ENCODE measurements around the gene ALOXE3.

The ALOXE3 gene

DNA sequence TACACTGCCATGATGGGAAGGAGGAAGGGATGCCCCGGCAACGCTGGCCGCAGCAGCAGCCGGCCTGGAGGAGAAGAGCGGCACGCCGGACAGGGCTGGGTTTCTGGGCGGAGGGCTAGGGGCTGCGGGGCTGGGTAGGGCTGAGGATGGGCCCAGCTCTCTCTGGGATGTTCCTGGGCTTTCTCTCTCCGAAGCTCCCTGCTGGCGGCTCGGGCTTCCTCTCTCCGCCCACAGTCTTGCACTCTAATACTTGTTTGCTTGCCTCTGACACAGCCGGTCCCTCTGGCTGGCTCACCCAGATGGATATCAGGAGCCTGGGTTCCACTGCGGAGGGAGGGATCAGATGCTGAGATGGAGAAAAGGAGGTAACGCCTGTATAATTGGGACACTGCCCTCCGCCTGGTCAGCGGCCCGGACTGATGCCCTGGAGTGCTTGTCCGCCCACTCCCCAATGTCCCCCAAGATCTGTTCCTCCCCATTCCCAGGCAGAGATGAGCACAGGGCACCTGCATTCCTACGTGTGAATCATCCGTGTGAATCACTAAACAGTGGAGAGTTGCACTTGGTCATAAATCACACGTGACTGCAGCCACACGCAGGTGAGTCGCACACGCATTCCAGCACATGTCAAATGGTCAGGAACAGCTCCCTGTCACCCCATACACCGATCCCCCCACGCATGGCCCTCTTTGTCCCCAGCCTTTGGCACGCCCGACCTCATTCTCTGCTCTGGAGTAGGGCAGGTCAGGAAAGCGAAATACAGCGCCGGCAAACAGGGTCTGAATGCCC, at the start of gene ALOXE3:
TSS of gene ALOXE3 (minus strand) at position 535 of the 789 bp plus-strand sequence. CDS start at position 11, 524 bp downstream.
- DNase-seq = no peak

DNA sequence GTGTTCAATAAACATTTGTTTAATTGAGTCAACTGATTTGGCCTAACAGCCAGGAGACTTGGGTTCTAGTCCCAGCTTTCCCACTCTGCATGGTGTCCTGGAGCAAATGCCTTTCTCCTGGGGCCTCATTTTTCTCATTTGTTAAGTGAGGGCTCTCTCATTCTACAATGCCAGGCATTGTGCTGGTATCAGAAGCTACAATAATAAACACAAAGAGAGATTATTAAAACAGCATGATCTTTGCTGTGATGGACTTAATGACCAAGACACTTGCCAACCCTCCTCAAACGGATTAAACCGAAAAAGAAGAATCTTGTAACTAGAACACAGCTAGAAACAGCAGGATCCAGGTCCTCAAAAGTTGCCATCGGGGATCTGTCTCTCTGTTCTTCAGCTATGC, 49.2 kb upstream of the ALOXE3 start:
- no peak for DNase-seq

DNA sequence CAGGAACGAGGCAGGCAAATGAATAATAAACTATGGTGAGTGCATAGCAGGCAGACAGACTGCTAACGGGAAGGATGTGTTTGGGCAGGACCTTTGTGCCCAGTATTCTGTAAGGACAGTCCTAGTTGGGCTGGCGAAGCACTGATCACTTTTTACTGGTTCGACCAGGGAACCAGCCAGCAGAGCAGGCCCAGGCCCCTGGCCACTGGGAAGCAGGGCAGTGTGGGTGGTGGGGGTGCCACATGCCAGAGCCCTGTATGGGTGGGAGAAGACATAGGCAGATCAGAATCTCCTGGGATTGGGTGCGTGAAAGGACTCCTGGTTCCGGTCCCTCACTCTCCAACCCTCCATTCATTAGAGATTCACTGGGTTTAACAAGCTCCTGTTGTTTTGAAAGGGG, 48.4 kb upstream of the ALOXE3 start:
- DNase-seq = no peak

DNA sequence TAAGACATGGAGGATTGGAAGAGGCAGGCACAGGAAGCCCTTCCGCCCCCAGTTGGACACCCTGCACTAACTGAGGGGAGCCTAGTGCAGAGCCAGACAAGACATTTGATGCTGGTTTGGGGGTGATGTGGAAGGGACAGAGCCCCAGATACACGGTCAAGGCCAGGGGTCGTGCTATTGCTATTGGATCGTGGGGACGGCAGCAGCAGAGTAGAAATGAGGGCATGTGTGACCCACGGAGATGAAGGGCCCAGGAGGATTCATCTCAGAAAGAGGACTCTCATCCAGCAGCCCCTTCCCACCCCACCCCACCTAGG, 46.5 kb upstream of the ALOXE3 start:
- no peak for DNase-seq

DNA sequence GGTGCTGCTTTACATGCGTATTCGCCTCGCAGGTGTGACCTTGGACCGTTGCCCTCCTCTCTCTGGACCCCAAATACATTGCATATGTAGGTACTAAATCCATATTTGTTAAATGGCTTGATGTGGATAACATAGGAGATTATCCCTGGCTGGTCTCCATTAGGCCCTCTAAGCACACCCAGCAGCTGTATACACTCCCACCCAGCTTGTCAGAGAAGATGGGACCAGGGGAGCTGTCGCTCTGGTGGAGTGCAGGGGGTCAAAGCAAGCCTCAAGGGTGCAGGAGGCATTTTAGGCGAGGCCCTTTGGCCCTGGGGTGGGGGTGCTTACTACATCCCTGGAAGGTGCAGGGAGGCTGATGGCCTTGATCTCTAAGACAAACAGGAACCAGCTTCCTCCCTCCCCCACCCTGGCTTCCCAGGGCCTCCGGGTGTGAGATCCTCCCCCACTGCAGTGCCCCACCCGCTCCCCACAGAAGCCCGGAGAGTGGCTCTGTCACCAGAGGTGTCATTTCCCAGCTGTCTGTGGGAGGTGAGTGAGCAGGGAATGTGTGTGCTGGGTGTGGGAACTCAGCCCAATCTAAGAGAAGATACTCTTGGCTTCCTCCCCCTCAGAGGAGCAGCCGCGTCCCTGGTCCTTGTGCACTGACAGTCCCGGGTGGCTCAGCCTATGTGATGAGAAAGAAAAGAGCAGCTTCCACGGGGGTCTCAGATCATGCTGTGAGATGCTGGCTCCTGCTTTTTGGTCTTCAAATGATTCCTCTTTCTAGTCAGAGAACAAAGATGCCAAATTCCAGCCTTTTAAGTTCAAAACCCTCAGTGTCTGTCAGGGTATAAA, 45.9 kb upstream of the ALOXE3 start:
- peak; percentile 88 for DNase-seq

DNA sequence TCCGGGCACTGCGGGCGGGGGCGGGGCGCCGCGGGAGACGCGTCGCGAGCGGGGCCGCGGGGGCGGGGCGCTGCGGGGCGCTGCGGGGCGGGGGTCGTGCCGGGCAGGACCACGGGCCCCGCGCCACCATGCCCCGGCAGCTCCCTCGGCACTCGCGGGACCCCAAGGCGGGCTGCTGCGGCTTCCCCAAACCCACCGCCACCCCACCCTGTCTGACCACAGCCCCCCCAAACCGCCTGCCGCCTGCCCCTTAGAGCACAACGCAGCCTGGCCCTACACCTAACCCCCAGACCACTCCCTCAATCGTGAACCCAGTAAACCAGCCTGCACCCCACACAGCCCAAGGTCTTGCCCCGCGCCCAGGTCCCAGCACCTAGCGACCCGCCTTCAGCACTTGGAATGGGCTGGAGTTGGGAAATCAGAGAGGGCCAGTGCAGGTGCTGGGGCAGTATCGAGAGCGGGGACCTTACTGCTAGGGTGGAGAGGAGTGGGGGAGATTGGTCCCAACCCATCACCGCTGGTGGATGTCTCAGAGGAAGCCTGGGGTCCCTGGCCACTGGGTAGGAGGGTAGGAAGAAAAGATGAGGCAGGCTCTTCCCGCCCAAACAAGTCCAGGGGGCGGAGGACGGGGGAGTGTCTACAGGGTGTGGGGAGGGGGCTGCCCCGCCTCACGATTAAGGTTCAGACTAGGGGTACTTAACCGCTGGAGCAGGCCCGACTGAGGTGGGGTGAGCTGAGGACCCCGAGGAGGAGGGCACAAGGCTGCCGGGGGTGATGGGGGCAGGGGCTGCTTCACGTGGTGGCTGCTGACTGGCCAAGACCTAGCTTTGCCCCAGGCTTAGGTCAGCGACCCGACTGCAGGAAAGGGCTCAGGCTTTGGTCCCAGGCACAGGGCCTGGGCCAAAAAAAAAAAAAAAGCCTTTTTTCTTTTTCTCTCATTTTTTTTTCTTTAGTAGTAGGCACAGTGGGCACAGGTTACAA, 45.0 kb upstream of the ALOXE3 start:
- DNase-seq = peak; percentile 79

DNA sequence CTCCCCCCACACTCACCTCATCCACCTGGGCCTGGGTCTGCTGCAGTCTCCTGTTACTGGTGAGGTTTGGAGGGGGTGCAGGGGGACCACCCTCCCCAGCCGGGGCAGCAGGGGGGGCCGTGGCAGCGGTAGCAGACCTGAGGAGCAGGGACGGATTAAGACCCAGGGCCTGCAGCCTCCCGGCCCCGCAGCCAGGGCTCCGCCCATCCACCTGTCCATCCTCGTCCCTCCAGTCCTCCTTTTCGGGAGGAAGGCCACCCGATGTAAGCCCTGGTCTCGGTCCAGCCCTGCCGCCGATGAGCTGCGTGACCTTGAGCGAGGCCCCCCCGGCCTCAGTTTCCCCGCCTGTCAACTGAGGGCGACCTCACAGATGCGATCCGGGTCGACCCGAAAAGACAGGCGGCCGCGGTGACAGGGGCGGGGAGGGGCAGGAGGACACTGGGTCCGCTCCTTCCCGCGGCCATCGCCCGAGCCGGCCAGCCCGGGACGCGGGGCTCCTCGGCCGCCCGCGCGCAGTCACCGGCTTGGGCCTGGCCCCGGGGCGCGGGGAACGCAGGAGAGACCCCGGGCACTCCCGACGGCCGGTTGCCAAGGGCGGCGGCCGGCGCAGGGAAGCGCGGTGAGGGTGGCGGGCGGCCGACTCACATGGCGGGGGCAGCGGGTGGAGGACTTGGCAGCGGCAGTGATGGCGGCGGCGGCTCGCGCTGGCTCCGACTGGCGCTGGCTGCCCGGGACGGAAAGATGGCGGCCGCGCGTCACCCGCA, 44.1 kb upstream of the ALOXE3 start, which contains the start of gene VAMP2:
TSS of gene VAMP2 (minus strand) at position 716 of the 764 bp plus-strand sequence. CDS start at position 647, 69 bp downstream.
- peak; percentile 91 for DNase-seq

DNA sequence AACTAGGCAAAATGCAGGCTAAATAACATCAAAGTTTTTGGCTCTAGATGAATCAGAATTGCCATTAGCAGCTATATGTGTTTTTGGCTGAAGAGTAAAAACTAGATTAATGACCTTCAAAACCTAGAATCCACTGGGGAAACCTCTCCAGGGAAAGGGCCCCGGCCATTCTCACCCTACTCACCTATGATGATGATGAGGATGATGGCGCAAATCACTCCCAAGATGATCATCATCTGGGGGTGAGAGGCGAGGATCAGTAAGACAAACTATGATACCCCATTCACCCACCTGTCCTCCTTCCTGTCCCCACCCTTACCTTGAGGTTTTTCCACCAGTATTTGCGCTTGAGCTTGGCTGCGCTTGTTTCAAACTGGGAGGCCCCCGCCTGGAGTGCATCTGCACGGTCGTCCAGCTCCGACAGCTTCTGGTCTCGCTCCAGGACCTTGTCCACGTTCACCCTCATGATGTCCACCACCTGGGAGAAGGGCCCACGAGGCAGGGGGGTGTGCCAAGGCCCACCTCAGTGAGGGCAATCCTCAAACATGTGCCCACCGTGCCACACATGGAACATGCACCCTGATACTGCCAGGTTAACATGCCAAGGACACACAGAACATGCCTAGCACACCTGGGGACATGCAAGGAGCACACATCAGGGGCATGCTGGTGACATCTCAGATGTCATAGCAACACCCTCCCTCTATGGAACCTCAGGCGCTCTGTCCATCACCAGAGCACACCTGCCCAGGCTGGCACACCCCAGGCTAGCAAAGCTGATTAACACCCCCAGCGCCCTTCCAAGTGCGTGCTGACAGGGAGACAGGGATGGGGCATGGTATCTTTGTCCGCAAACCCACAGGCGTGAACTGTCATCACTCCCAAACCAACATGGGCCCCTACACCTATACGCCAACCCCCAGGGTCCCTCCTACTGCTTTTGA, 43.2 kb upstream of the ALOXE3 start:
- no peak for DNase-seq

DNA sequence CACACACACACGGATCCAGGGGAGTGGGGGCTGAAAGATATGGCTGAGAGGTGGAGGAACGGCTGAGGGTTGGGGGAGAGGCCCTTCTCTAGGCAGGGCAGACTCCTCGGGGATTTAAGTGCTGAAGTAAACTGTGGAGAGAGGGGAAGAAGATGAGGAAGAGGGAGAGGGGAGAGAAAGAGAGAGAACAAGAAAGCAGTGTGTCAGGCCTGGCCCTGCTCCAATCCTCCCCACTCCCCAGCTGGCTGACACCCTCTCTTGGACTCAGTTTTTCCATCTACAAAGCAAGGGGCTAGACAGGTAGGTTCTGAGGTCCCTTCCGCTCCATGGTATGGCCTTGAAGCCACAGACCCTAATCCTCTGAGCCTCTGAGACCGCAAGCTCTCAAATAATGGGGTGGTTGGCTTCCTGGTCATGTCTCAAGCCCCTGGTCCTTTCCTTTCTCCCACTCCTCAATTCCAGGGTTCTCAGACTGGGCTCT, 42.5 kb upstream of the ALOXE3 start:
- peak; percentile 56 for DNase-seq

DNA sequence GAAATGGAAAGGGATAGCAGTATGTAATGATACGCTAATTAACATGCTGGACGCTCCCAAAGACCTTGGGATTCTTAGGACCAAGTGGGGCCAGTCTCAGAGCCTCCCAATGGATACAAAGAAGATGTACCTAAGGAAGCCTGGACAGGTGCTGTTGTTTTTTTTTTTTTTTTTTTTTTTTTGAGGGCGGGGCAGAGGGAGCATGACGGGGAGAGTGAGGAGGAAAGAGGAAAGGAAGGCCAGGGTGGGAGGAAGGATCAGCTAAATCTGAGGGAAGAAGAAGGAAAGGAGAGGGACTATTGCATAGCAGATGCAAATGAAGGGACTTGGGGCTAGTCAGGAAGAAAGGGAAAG, 41.9 kb upstream of the ALOXE3 start:
- no peak for DNase-seq

DNA sequence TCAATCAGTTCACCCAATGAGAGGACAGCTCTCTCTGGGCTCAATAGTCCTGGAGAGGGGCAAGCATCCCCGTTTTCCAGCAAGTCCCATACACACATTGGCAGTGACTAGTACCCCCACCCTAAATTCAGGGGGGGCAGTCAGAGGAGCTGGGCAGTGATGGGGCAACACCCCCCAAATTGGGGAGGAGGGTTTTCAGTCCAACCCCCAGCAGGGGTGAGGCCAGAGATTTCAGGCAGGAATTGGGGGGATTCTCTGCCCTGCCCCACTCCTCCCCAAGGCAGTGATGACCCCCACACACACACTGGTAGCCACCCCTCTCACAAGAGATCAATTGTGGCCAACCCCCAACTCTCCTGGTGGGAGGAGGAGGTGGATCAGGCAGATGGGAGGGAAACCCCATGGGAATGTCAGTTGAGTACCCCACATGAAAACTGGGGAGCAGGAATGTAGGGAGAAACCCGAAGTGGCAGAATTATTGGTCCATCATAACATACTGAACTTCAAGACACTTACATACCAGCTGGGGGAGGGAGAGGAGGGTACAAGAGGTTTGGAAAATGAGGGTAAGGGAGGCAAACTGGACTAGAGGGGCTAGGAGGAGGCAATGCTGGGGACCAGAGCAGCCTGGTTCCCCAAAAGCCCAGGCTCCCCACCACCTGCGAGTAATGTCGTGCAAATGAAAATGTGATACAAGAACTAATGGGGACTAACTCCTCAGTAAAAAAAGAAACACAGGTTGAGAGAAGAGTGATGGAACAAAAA, 41.3 kb upstream of the ALOXE3 start:
- no peak for DNase-seq

DNA sequence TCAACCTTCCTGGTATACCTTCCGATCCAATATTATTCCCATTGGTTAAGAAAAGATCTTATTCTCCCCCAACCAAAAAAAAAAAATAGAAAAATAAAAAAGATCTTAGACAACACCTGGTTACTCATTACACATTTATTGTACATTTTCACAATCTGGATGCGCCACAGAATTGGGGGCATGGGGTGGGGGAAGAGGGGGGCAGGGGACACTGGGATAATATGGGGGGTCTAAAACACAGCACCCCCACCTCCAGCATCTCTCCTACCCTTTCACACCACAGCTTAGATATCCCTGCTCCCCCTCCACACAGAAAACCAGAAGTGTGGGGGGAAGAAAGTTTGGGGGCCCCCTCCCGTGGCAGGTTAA, 40.7 kb upstream of the ALOXE3 start:
- DNase-seq = no peak

DNA sequence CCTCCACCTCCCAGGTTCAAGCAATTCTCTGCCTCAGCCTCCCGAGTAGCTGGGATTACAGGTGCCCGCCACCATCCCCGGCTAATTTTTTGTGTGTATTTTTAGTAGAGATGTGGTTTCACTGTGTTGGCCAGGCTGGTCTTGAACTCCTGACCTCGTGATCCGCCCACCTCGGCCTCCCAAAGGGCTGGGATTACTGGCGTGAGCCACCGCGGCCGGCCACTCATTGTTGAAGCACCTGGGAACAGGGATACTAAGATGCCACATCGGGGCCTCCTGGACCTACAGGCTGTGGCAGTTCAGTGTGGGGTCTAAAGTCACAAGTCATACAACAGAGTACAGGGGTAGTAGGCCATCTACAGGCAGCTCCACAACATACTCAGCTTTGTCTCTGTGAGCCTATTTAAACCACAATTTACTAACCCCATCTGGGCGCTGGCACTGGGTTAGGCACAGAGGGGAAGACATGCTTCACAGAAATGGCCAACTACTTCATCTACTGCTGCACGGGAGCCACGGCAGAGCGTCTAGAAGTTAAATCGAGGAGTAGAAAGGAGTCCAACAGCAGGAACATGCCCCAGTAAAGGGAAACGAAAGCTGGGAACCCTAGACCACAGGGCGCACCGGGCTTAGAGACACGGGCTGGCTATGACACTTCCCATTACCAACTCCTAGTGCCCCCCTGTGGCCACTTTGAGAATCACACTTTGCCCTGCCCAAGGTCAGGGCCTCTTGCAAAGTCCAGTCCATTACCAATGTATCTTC, 40.1 kb upstream of the ALOXE3 start:
- peak; percentile 95 for DNase-seq

DNA sequence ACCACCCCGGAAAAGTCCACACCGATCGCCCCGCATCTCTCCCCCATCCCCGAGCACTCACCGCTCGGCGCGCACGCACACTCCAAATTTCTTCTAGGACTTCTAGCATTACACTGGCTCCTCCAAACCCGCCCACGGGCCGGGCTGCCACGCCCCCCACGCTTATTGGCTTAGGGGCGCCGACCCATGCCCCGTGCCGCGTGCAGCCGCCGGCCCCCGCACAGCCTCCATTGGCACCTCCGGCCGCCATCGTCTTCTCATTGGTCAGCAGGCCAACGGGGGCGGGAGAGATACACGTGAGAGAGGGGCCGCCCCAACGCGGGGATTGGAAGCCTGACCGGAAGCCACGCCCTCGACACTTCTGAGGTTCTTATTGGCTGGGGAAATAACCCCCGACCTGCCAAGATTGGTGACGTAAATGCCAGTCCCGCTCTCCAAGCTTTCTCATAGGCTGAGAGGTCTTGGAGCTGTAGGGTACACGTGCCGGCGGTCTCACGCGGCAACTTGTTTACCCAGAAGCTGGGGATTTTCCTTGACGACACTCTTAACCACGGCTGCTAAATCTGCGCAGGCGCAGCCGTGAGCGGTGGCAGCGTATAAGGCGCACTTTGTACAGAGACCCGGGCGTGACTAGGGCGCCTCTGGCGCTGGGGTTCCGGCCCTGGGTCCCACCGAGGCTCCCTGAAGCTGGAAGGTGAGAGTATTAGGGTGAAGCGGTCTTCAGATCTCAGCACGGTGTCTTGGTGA, 38.1 kb upstream of the ALOXE3 start:
- DNase-seq = peak; percentile 99

DNA sequence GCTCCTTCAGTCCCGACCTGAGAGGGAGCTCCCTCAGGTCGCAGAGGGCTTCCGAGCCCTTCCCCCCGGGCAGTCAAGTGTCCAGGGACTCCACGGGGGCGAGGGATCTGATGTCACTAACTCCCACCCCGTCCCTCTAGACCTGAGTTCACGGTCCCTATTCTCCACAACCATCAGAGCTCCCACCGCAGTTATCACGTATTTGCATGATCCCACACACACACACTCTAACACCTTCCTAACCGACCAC, 37.6 kb upstream of the ALOXE3 start:
- no peak for DNase-seq

DNA sequence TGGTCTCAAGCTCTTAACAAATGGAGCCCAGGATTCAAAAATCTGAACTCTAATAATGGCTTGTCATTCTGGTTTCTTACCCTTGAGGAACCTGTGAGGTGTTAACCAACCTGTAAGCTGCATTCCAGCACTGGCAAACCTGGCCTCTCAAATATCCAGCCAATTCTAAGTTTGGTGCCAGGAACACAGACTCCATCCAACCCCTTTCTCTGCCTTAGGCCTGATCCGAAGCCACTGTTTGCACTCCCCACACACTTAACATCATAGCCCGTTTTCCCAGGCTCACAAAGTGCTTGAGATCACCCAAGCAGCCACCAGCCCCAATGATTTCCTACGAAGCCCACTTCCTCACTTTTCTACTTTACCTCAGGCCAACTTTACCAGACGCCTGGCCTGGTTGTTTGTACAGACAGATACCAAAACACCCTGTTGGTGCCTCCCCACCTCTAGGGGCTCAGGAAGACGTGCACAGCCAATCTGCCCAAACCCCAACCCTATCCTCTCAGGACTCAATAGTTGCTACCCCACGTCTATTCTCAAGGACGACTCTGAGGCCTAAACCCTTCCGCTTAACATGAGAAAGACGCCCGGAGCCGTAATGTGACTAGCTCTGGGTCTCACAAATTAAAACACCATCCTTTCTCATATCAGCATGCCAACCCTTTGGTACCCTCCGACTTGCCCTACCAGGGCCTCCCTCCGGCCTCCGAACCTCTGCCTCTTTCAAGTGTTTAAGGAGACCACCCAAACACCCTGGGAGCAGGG, 37.1 kb upstream of the ALOXE3 start:
- DNase-seq = no peak

DNA sequence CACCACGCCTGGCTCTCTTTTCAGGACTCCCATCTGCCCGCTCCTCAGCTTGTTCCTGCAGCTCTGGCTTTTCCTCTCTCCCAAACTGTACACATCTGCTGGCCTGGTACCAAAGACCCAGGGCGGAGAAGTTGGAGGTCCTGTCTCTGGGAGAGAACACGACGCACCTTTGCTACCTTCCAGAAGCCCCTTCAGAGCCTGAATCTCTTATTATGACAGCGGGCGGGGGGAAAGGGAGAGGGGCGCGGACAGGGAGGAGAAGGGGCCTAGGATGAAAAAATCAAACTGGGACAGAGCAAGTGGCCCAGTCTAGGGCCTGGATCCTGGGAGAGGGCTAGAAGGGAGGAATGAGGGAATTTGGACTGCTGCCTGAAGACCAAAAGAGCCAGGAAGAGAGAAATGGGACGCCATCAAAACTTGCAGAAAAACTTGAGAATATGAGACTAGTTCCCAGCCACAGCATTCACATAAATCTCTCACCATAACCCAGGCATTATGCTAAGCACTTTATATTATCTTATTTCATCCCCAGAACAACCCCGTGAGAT, 36.4 kb upstream of the ALOXE3 start:
- DNase-seq = no peak

All from activated CD8-positive, alpha-beta memory T cell treated with anti-CD3 and anti-CD28 coated beads for 24 hours (primary cell).